Fibroblast of villous mesenchyme (primary cell): ENCODE data around the gene PTPRC. TPM values are rescaled to one million over a fixed set of nuclear protein-coding genes. Genes with fewer than 3 reads are reported as not detected.

Source experiments
- DNase-seq: peaks from one replicate; pipeline ENCODE4 v3.0.0-alpha.2; 2010; ENCODE audit warnings: low read depth
- H3K4me3 ChIP-seq: 2 replicates; pipeline ENCODE4 v1.5.1; 2011; ENCODE audit warnings: low read depth, mild to moderate bottlenecking, low read length
- total RNA-seq: library from RNA; depleted of rRNA; stranded (reverse); fragments of >200 nt; gene quantifications from 2 replicates; pipeline ENCODE4 v1.2.3, GENCODE V29; 2012
- TF ChIP-seq, protein P1 (sequence below): IDR thresholded peaks from 2 replicates; pipeline ENCODE4 v1.5.1; 2012; ENCODE audit warnings: low read depth, mild to moderate bottlenecking, low read length; ENCODE audit not compliant: insufficient read depth

Gene PTPRC
- total RNA-seq, 1 donor = 3.5 TPM

DNA sequence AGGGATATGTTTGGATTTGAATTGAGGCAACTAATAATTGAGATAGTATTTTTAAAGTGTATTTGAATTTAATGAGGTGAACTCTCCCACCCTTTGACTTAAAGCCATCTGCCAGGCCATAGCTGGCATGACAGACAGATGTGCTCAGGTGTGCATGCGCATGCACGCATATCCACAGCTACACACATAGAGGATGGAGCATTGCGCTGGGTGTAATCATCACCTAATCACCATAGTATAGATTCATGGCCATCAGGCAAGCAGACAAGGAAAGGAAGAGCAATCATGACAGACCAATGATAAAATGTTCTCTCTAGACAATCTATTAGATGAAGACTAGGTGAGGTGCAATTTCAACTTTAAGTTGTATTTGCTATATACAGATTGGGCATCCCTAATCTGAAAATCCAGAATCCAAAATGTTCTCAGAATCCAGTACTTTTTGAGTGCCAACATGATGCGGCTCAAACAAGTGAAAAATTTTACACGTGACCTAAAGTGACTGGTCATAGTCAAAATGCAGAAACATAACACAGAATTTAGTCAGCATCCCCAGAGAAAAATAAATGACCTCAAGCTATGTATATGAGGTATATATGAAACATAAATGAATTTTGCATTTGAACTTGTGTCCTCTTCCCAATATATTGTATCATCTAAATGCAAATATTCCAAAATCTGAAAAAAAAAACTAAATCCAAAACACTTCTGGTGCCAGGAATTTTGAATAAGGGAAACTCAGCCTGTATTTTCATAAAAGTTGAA lies 70.1 kb downstream of the PTPRC start:
- no peak for DNase-seq
- TF ChIP-seq, protein P1, sequence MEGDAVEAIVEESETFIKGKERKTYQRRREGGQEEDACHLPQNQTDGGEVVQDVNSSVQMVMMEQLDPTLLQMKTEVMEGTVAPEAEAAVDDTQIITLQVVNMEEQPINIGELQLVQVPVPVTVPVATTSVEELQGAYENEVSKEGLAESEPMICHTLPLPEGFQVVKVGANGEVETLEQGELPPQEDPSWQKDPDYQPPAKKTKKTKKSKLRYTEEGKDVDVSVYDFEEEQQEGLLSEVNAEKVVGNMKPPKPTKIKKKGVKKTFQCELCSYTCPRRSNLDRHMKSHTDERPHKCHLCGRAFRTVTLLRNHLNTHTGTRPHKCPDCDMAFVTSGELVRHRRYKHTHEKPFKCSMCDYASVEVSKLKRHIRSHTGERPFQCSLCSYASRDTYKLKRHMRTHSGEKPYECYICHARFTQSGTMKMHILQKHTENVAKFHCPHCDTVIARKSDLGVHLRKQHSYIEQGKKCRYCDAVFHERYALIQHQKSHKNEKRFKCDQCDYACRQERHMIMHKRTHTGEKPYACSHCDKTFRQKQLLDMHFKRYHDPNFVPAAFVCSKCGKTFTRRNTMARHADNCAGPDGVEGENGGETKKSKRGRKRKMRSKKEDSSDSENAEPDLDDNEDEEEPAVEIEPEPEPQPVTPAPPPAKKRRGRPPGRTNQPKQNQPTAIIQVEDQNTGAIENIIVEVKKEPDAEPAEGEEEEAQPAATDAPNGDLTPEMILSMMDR = no peak
- H3K4me3 ChIP-seq = no peak overlapping the region

DNA sequence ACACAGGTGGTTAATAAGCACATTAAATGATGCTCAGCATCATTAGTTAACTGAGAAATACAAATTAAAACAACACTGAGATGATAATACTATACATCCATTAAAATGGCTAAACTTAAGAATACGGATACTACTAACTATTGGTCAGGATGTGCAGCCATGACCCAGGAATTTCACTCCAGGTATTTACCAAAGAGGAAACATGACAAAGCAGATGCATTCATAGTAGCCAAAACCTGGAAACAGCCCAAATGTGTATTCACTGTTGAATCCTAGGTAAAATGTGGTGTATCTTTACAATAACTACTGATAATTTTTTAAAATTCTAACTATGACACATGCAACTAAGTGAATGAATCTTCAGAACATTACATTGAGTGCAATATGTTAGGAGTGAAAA lies 73.0 kb downstream of the PTPRC start:
- no peak for DNase-seq
- TF ChIP-seq, protein P1 = no peak

GRCh38 chr1:198713081-198713480 lies 74.2 kb downstream of the PTPRC start:
- H3K4me3 ChIP-seq = no peak overlapping the region
- peak; percentile 20 for DNase-seq
- TF ChIP-seq, protein P1 = no peak

More for the DNA sequence above, 73.0 kb downstream of the PTPRC start:
- no peak overlapping the region for H3K4me3 ChIP-seq

GRCh38 chr1:198714271-198714670 lies 75.4 kb downstream of the PTPRC start:
- DNase-seq = no peak
- TF ChIP-seq, protein P1 = no peak

GRCh38 chr1:198716051-198716450 lies 77.2 kb downstream of the PTPRC start:
- H3K4me3 ChIP-seq = no peak overlapping the region
- TF ChIP-seq, protein P1 = no peak
- no peak for DNase-seq

More at GRCh38 chr1:198714271-198714670, 75.4 kb downstream of the PTPRC start:
- H3K4me3 ChIP-seq = no peak overlapping the region

- H3K4me3 ChIP-seq = no peak overlapping the region
- TF ChIP-seq, protein P1 = no peak
- no peak for DNase-seq
These were observed 78.7 kb downstream of the PTPRC start for GRCh38 chr1:198717510-198717909.
